Muscle of leg (tissue), 11 donors: Measurements from ENCODE around the gene SLC19A1. TPM values are rescaled to one million over a fixed set of nuclear protein-coding genes. Genes with fewer than 3 reads are reported as not detected.
"Not testable (repeated sequence)": the region's sequence is repeated elsewhere in the genome, so short reads cannot be mapped to it uniquely, and the experiment has no call there.

ENCODE experiments used
- DNase-seq: peaks from one replicate; pipeline ENCODE4 v3.0.0; 2013
- H3K27ac ChIP-seq: one replicate; pipeline ENCODE4 v1.5.1; 2013; ENCODE audit warnings: mild to moderate bottlenecking, low read length, control low read depth
- H3K27me3 ChIP-seq: one replicate; pipeline ENCODE4 v1.6.1; 2013; ENCODE audit warnings: low read length; ENCODE audit not compliant: control insufficient read depth, insufficient read depth
- H3K36me3 ChIP-seq: one replicate; pipeline ENCODE4 v1.6.1; 2013; ENCODE audit warnings: low read length; ENCODE audit not compliant: control insufficient read depth, insufficient read depth
- H3K4me1 ChIP-seq: one replicate; pipeline ENCODE4 v1.6.1; 2013; ENCODE audit warnings: low read length; ENCODE audit not compliant: control insufficient read depth, insufficient read depth
- H3K4me3 ChIP-seq: one replicate; pipeline ENCODE4 v1.5.1; 2013; ENCODE audit warnings: low read length, control low read depth
- H3K9me3 ChIP-seq: replicated peaks from 2 replicates; pipeline ENCODE4 v1.6.1; 2013; ENCODE audit warnings: low read depth, low read length; ENCODE audit not compliant: control insufficient read depth
- WGBS: methylation state at CpG from one replicate; pipeline ENCODE4 v1.1.5; 2013; ENCODE audit warnings: missing lambda C conversion rate; ENCODE audit not compliant: insufficient coverage; 5-methylcytosine and 5-hydroxymethylcytosine counted together
- polyA plus RNA-seq, 8 donors: library from polyadenylated mRNA; unstranded; fragments of 120-200 nt; gene quantifications; one replicate each; pipeline versions ENCODE4 v1.2.1 to v1.2.3, GENCODE V29; 2013; ENCODE audit warnings: inconsistent platforms in 1 of 8, low replicate concordance in 1 of 8; ENCODE audit not compliant: insufficient read length in 8 of 8, insufficient read depth in 1 of 8
- total RNA-seq: library from RNA; stranded (reverse); fragments of 120-200 nt; gene quantifications from one replicate; pipeline ENCODE4 v1.2.4, GENCODE V29; 2013

The SLC19A1 gene
- total and polyA plus RNA-seq, 9 donors: 3.2 to 22.8 (median 12.8) TPM

GRCh38 chr21:45504021-45504515 lies 38.2 kb downstream of the SLC19A1 start:
- H3K4me3 ChIP-seq: no peak overlapping the region
- peaks cover 2% of the 10 kb centered on the region for H3K36me3 ChIP-seq
- H3K27me3 ChIP-seq: no peaks in the 10 kb centered on the region
- 82% methylated on average over 13 of the region's 22 CpGs for WGBS
- no peaks in the 10 kb centered on the region for H3K9me3 ChIP-seq
- no peaks in the 10 kb centered on the region for H3K4me1 ChIP-seq
- H3K27ac ChIP-seq: no peak overlapping the region
- no peak for DNase-seq

DNA sequence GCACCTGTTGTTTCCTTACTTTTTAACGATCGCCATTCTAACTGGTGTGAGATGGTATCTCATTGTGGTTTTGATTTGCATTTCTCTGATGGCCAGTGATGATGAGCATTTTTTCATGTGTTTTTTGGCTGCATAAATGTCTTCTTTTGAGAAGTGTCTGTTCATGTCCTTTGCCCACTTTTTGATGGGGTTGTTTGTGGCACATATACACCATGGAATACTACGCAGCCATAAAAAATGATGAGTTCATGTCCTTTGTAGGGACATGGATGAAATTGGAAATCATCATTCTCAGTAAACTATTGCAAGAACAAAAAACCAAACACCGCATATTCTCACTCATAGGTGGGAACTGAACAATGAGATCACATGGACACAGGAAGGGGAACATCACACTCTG lies 39.0 kb downstream of the SLC19A1 start:
- DNase-seq: not testable (repeated sequence)
- WGBS: no CpG with 5 or more reads among the region's 4 CpGs

DNA sequence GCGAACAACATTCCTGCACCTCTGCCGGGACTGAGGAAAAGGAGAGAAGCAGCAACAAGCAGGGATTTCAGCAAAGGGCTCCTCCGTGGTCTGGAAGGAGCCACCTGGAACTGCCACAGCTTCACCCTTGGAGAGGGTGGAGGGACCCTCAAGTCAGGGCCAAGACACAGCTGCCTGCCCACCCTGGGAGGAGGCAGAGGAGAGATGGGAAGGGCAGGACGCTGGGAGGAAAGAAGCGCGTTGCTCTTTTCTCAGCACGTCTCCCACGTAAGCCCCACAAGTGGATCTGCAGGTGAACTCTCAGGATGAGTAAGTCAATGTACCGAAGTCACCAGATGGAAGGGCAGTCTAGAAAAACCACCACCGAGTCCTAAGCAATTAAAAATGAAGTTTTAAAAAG lies 39.6 kb downstream of the SLC19A1 start:
- Histone ChIP-seq H3K4me3 (no peak overlapping the region), H3K36me3 (peaks cover 13% of the 10 kb centered on the region), H3K27ac (no peak overlapping the region), H3K9me3 (no peaks in the 10 kb centered on the region), H3K27me3 (no peaks in the 10 kb centered on the region), H3K4me1 (no peaks in the 10 kb centered on the region)
- no peak for DNase-seq
- 72% methylated on average over 6 of the region's 10 CpGs for WGBS

More for the DNA sequence above, 39.0 kb downstream of the SLC19A1 start:
- H3K27me3 ChIP-seq, H3K4me3 ChIP-seq, H3K9me3 ChIP-seq, H3K27ac ChIP-seq, H3K4me1 ChIP-seq, H3K36me3 ChIP-seq: not testable (repeated sequence)

DNA sequence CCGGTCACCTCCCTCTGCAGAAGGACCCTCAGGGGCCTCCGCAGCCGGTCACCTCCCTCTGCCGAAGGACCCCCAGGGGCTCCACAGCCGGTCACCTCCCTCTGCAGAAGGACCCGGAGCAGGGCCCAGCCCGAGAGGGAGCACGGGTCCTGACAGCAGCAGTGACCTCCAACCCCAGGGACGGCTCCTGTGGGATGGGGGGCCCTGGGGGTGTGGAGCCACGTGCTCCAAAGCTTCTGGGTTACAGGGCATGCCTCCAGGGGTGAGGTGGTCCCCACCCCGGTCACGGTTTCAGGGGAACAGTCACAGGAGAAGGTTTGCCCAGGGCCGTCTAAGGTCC lies 40.3 kb downstream of the SLC19A1 start:
- no peak for DNase-seq
- H3K27me3 ChIP-seq: no peaks in the 10 kb centered on the region
- no peak overlapping the region for H3K4me3 ChIP-seq
- 37% methylated on average over 2 of the region's 13 CpGs for WGBS
- peaks cover 19% of the 10 kb centered on the region for H3K36me3 ChIP-seq
- H3K27ac ChIP-seq: no peak overlapping the region
- no peaks in the 10 kb centered on the region for H3K4me1 ChIP-seq
- no peaks in the 10 kb centered on the region for H3K9me3 ChIP-seq

- WGBS: 62% methylated on average over 10 of the region's 20 CpGs
- H3K9me3 ChIP-seq, H3K27ac ChIP-seq, H3K4me1 ChIP-seq, DNase-seq, H3K4me3 ChIP-seq, H3K27me3 ChIP-seq: not testable (repeated sequence)
- H3K36me3 ChIP-seq: peaks cover 22% of the 10 kb centered on the region
Measured at GRCh38 chr21:45501081-45502005, 40.9 kb downstream of the SLC19A1 start.

DNA sequence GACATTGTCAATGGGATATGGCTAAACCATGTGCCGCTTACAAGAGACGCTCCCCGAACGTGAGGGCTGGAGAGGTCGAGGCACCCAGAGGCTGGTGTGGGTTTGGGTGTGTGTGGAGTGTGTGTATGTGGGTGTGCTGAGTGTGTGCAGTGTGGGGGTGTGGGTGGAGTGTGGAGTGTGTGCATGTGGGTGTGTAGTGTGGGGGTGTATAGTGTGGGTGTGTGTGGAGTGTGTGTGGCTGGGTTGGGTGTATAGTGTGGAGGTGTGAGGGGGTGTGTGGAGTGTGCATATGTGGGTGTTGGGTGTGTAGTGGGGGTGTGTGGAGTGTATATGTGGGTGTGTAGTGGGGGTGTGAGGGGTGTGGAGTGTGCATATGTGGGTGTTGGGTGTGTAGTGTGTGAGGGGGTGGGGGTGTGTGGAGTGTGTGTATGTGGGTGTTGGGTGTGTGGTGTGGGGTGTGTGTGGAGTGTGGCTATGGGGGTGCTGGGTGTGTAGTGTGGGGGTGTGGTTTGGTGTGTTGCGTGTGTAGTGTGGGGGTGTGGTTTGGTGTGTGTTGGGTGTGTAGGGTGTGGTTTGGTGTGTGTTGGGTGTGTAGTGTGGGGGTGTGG lies 42.2 kb downstream of the SLC19A1 start:
- peaks cover 35% of the 10 kb centered on the region for H3K36me3 ChIP-seq
- H3K9me3 ChIP-seq: no peaks in the 10 kb centered on the region
- no peak for DNase-seq
- no peaks in the 10 kb centered on the region for H3K27me3 ChIP-seq
- WGBS: 79% methylated on average over 5 of the region's 6 CpGs
- no peak overlapping the region for H3K4me3 ChIP-seq
- H3K4me1 ChIP-seq: no peaks in the 10 kb centered on the region
- no peak overlapping the region for H3K27ac ChIP-seq

DNA sequence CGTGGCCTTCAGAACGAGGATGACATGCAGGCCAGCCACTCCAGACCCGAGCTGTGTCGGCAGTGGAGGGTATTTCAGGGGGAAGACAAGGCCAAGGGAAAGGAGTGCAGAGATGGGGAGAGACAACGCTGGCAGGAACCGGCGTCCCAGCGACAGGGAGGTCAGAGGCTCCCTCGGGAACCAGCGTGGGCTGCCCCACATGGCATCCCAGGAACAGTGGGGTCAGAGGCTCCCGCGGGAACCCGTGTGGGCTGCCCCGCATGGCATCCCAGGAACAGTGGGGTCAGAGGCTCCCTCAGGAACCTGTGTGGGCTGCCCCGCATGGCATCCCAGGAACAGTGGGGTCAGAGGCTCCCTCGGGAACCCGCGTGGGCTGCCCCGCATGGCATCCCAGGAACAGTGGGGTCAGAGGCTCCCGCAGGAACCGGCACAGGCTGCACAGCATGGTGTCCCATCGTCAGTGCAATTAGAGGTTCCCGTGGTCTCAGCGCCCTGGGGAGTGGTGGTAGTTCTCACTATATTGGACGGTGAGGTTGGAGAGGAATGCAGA lies 43.0 kb downstream of the SLC19A1 start:
- H3K4me3 ChIP-seq: no peak overlapping the region
- H3K27ac ChIP-seq: no peak overlapping the region
- H3K4me1 ChIP-seq: no peaks in the 10 kb centered on the region
- no peaks in the 10 kb centered on the region for H3K9me3 ChIP-seq
- H3K27me3 ChIP-seq: no peaks in the 10 kb centered on the region
- DNase-seq: no peak
- H3K36me3 ChIP-seq: peaks cover 37% of the 10 kb centered on the region
- 89% methylated on average over 21 of the region's 25 CpGs for WGBS

DNA sequence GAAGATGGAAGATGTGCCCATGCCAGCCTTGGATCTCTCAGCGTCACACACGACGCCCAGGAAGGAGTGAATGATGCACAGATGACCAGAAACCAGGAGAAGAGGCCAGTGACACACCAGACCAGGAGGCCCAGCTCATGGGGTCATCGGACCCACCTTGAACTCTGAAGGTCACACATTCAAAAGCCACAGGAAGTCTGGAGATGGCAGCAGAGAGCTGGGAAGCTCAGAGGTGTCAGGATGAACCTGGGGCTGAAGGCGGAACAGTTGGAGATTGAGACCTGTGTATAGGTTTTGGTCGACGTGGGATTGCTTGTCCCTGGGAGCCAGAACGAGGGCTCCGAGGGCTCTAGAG lies 43.6 kb downstream of the SLC19A1 start:
- DNase-seq: no peak
- peaks cover 40% of the 10 kb centered on the region for H3K36me3 ChIP-seq
- no peak overlapping the region for H3K27ac ChIP-seq
- WGBS: 86% methylated on average over 9 of the region's 9 CpGs
- H3K4me1 ChIP-seq: no peaks in the 10 kb centered on the region
- no peak overlapping the region for H3K4me3 ChIP-seq
- H3K27me3 ChIP-seq: no peaks in the 10 kb centered on the region
- H3K9me3 ChIP-seq: no peaks in the 10 kb centered on the region

DNA sequence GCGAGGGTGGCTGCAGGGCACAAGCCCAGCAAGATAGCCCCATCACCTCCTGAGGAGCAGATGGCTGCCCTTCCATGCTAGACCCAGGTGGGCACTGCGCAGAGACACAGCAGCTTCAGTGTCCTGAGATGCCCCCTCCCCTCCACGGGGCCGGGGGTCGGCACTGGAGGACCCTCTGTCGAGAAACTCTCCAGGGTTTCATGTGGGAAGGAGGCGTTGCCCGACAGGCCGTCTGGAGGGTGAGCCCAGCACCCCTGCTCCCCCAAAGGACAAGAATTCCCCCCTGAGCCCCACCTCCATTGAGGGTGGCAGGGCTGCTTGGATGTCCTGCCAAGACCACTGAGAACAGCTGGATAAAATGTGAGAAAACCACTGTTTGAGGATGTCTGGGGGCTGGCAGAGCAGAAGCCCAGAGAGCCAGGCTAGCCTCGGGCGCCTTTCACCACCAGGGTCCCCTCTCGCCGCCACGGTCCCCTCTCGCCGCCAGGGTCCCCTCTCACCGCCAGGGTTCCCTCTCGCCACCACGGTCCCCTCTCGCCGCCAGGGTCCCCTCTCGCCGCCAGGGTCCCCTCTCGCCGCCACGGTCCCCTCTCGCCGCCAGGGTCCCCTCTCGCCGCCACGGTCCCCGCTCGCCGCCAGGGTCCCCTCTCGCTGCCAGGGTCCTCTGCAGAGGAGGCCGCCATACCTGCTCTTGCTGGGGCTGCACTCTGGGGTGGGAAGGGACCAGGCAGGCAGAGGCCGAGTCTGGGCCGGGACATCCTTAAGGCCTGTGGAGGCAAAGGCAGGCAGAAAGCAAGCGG lies 44.2 kb downstream of the SLC19A1 start:
- Histone ChIP-seq H3K4me3 (no peak overlapping the region), H3K4me1 (no peaks in the 10 kb centered on the region), H3K36me3 (peaks cover 44% of the 10 kb centered on the region), H3K27me3 (no peaks in the 10 kb centered on the region), H3K9me3 (no peaks in the 10 kb centered on the region), H3K27ac (no peak overlapping the region)
- no peak for DNase-seq
- 93% methylated on average over 32 of the region's 39 CpGs for WGBS
